ENCODE measurements around the gene SYT9.

- TF ChIP-seq USF2 (IDR thresholded peaks at IDR 0.05; ENCODE audit: low read depth, low read length) (no peak), CTCF (conservative IDR thresholded peaks at IDR 0.05; ENCODE audit: low read depth, low read length) (no peak), POLR2A (IDR thresholded peaks at IDR 0.05; ENCODE audit: low read depth, low read length) (no peak), ELK1 (IDR thresholded peaks at IDR 0.05; ENCODE audit: borderline replicate concordance, low read depth, low read length) (no peak), RCOR1 (IDR thresholded peaks at IDR 0.05; ENCODE audit: insufficient replicate concordance, low read length) (no peak), BHLHE40 (IDR thresholded peaks at IDR 0.05; ENCODE audit: low read depth, low read length) (no peak), SMC3 (IDR thresholded peaks at IDR 0.05; ENCODE audit: low read depth, low read length) (no peak)
These were observed 242.5 kb downstream of the SYT9 start for GRCh38 chr11:7494086-7494745.
